Muscle of back (tissue), 11 donors: Measurements from ENCODE around the gene DUSP18. TPM values are rescaled to one million over a fixed set of nuclear protein-coding genes. Genes with fewer than 3 reads are reported as not detected.
A peak's percentile ranks its signal among the peaks of the same experiment; 100 is the strongest.
"Not testable (repeated sequence)": the region's sequence is repeated elsewhere in the genome, so short reads cannot be mapped to it uniquely, and the experiment has no call there.

Source experiments
- DNase-seq, 3 donors: peaks; one replicate each; pipeline versions ENCODE4 v3.0.0 to v3.0.0-alpha.2; 2013
- polyA plus RNA-seq, 10 donors: library from polyadenylated mRNA; unstranded; fragments of 120-200 nt; gene quantifications; one replicate each; pipeline ENCODE4 v1.2.1, GENCODE V29; 2013; ENCODE audit not compliant: insufficient read length in 10 of 10

The DUSP18 gene
- polyA plus RNA-seq, 10 donors = 3.0 to 6.4 (median 3.5) TPM

- DNase-seq = peak in 1 of 3 donors; percentile 19
Observed at GRCh38 chr22:30680991-30681770, 13.5 kb upstream of the DUSP18 start.

GRCh38 chr22:30679895-30680690 is 12.4 kb upstream of the DUSP18 start:
- DNase-seq = not testable (repeated sequence)

- not testable (repeated sequence) for DNase-seq
Observed at GRCh38 chr22:30676565-30676964, 8.9 kb upstream of the DUSP18 start.

GRCh38 chr22:30675436-30675835 is 7.8 kb upstream of the DUSP18 start:
- no peak for DNase-seq

GRCh38 chr22:30674482-30674881 is 6.8 kb upstream of the DUSP18 start:
- no peak for DNase-seq

GRCh38 chr22:30673136-30673535 is 5.5 kb upstream of the DUSP18 start:
- DNase-seq = no peak

- DNase-seq = no peak
Observed at GRCh38 chr22:30671071-30671470, 3.4 kb upstream of the DUSP18 start.

- no peak for DNase-seq
Observed at GRCh38 chr22:30668386-30668710, 673 bp upstream of the DUSP18 start.

- DNase-seq = no peak
Observed at GRCh38 chr22:30667107-30667493, 575 bp downstream of the DUSP18 start.

GRCh38 chr22:30665786-30666185 is 1.9 kb downstream of the DUSP18 start:
- DNase-seq = no peak

- no peak for DNase-seq
Observed at GRCh38 chr22:30665266-30665665, 2.4 kb downstream of the DUSP18 start.

GRCh38 chr22:30664798-30665197 is 2.9 kb downstream of the DUSP18 start:
- DNase-seq = no peak

- no peak for DNase-seq
Observed at GRCh38 chr22:30662040-30662439, 5.6 kb downstream of the DUSP18 start.

- no peak for DNase-seq
Observed at GRCh38 chr22:30655532-30655931, 12.1 kb downstream of the DUSP18 start.

- no peak for DNase-seq
Observed at GRCh38 chr22:30654361-30654760, 13.3 kb downstream of the DUSP18 start.

GRCh38 chr22:30652852-30653251 is 14.8 kb downstream of the DUSP18 start:
- DNase-seq = no peak

GRCh38 chr22:30650508-30651116 is 17.1 kb downstream of the DUSP18 start:
- peak in 1 of 3 donors; percentile 27 for DNase-seq

- DNase-seq = no peak
Observed at GRCh38 chr22:30649430-30650007, 18.2 kb downstream of the DUSP18 start.

- no peak for DNase-seq
Observed at GRCh38 chr22:30648825-30649224, 18.9 kb downstream of the DUSP18 start.

GRCh38 chr22:30647536-30647935 is 20.1 kb downstream of the DUSP18 start:
- DNase-seq = no peak

GRCh38 chr22:30646518-30647160 is 21.0 kb downstream of the DUSP18 start:
- no peak for DNase-seq
